Fibroblast of skin of right biceps (primary cell): Measurements from ENCODE around the gene PRR29.

Experiments
- DNase-seq: peaks from one replicate; pipeline ENCODE4 v3.0.0-alpha.2; 2013

The PRR29 gene

DNA sequence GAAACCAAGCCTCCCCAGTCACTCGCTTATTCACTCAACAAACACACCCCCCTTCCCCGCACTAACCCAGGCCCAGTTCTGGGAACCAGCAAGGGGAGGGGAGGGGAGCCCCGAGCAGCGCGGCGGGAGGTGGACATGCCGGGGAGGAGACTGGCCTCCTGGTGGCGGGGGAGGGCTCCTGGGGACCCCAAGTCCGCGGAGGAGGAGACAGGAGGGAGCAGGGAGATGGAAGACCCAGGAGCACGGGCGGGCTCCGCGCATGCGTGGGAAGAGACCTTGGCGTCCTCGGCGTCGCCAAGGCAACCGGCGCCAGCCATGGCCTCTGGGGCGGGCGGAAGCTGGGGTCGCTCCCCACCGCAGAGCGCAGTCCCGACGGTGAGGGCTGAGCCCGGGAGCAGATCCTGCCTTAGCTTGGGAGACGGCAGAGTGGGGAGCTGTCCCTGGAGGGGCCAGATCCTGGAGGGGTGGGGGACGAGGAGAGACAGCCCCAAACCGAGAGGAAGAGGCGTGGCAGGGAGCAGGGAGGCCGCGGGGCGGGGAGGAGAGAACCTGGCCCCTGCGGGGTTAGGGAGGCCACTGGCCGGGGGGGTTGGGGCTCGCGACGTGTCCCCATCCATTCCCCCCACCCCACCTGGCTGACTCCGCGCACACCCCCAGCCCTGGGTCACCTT is at the start of gene PRR29:
TSS of gene PRR29 (plus strand) at position 302 of the 671 bp plus-strand sequence. CDS start at position 316, 14 bp downstream.
- DNase-seq, result peak; percentile 54

DNA sequence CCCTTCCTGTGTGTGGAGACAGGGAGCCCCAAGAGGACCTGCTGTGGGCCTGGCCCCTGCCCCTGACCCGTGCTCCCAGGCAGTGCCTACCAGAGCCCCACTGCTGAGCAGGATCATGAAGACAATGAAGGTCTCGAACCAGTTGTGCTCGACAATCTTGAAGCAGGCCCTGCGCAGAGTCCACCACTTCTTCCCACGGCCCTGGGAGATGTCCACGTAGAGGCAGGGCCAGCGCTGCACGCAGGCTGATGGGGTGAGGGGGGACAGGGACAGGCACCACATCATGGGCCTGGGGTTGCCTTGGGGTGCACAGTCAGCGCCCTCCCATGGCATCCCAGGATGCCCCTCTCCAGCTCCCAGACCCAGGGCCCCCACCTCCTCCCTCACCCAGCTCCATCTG is 49.6 kb upstream of the PRR29 start:
- DNase-seq, result no peak

DNA sequence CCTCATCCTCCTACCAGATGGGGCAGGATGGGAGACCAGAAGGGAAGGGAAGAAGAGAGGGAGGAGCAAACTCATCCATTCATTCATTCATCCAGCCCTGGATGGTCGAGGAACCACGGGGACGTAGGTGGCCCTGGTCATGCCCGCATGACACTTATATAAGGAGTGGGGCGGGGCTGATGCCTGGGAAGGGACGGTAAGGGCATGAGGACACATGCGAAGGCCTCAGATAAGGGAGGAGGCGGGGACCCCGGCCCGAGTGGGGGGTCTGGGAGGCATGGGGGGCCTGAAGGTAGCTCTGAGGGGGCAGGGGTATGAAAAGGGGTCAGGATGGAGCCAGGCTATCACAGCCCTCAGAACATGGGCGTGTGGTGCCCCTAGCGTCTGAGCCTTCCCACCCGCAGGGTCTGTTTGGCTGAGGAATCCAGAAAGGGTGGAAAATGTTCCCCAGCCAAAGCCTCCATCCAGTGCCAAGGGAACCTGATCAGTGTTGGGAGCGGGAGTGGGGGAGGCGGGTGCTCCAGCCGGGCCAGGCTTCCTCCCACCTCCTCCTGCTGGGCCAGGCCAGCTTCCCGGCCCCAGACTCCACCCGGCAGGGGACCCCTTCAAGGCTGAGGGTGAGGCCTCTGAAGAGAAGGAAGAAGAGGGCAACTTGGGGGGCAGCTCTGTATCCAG is 48.4 kb upstream of the PRR29 start:
- DNase-seq, result no peak

DNA sequence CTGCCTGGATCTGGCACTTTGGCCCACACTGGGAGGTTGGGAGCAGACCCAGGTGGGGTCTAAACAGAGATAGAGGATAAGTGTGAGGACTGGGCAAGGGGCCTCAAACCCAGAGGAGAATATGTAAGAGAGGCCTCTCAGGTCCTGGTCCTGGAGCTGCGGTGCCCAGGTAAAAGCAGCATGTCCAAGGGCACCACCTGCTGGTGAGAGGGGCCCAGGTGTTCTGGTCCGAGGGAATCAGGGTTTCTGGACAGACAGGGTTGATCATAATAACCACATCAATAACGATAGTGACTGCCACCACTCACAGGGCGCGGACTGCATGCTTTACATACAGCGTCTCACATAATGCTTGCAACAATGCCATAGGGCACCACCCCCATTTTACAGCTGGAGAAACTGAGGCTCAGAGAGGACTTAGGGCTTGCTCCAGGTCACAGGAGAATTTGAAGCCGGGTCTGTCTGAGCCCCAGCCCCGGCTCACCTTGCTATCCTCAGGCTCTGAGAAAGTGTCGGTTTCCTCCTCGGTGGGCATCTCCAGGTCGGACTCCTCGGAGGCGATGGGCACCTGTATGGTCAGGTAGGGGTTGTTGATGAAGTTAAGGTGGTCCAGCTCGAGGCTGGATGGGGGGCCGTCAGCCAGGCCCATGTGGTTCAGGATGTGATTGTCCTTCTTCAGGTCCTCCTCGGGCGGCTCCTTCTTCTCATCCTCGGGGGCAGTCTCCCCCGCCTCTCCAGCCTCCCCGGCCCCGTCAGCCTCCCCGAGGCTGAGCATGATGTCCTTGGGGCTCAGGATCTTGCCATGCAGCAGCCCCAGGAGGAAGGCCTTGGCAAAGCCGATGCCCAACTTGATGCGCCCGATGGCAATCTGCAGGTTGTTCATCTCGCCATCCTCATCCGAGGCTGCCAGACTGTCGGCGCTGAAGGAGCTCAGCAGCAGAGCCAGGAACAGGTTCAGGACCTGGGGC is 46.9 kb upstream of the PRR29 start:
- no peak for DNase-seq

DNA sequence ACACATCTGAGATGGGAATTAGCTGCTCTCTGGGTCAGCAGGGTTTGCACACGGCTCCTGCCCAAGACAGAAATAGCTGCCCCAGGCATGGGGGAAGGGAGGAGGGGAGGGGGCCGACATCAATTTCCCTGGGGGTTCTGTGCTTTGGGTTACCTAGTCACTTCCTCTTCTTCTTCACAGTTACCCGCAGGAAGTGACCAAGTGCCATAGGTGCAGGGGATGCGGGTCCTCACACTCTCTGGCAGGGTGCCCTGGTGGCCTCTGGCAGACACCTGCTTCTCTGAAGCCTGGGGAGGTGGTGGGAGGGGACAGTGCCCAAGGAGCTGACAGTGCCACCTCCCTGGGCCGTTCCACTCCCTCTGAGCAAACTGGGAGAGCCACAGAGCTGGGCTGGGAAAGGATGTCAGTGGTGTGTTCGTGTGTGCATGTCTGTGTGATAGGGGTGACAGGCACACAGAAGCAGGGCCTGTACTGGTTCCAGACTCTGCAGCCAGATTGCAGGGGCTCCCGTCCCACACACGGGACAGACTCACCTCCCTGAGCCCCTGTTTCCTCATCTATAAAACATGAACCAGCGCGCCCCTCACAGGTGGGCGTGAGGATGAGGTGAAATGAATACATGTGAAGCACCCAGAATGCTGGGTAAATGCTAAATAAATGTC is 43.6 kb upstream of the PRR29 start:
- no peak for DNase-seq

DNA sequence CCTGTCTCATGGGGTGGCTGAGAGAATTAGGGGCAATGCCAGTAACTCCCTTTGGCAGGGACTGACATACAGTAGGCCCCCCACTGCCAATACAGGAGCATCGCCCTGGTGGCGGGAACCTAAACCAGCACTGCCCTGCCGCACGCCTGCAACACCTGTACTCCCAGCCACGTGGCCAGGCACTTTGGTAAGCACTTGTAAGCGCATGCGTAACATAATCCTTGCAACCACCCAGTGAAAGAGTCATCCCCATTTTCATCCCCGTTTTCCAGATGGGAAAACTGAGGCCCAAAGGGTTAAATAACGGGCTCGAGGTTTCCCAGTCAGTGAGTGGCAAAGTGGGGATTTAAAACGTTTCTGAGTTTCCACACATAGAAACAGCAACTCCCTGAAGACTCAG is 42.9 kb upstream of the PRR29 start:
- no peak for DNase-seq

DNA sequence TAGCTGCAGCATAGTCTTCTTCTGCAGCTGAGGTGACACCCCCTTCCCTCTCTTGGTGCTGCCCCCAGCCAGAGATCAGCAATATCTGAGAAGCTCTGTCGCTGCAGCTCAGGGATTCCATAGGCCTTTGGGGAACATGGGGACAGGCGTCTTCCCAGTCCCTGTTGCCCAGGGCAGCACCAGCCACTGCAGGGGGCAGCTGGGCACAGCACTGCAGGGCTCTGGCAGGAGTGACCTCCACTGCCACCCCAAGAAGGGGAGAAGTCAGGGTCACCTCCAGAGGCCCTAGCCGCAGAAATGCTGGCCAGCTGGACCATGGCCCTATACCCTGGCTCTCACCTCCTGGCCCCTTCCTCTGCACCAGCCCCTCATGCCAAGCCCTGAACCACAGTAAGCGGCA is 42.4 kb upstream of the PRR29 start:
- no peak for DNase-seq

DNA sequence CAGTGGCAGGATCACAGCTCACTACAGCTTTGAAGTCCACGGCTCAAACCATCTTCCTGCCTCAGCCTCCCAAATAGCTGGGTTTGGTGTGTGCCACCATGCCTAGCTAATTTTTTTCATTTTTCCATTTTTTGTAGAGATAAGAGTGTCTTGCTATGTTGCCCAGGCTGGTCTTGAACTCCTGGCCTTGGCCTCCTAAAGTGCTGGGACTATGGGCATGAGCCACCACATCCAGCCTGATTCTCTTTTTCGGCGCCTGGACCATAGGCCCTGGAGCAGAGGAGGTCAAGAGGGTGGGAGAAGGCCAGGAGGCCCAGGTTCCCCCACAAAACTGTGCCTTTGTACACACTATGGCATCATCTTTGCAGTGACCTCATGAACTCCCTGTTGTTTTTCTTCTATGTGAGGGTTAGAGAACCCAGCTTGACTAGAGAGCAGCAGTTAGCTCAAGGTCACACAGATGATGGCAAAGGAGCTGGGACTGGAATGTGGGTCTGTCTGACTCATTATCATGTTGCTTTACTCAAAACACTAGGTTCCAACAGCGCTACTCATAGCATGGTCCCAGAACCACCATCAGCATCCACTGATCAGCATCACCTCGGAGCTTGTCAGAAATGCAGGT is 41.7 kb upstream of the PRR29 start:
- DNase-seq, result peak; percentile 47

DNA sequence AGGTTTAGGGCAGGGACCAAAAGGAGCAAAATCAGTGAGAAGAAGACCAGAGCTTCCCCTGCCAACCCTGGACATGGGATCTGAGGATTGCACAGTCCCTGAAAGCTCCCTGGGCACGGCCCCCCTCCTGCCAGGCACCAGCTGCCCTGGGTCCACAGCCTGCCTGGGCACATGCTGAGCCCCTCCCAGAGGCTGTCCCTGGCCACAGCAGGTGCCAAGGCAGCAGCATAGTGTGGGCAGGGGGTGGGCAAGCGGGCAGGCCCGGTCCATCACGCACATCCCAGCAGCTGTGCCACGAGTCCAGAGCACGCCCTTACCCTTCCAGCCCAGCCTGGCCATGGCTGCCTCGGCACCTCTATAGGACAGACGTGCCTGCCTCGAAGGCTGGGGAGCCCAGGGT is 38.1 kb upstream of the PRR29 start:
- DNase-seq, result no peak

DNA sequence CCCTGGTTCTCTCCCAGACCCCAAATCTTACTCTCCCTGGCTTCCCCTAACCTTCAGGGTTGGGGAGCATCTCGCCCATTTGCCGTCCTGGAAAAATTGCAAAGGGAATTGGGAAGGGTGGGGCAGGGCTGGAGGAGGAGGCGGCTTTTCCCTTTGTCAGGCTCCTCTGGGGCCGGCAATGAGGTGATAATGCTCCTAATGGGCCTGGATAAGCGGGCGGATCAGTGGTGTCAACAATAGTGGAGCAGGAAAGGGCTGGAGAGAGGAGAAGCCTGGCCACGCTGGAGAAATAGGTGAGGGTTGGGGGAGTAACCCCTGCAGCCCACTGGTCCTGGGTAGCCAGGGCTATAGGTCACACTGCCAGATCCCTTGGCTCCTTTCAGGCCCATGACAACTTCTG is 37.7 kb upstream of the PRR29 start:
- no peak for DNase-seq

DNA sequence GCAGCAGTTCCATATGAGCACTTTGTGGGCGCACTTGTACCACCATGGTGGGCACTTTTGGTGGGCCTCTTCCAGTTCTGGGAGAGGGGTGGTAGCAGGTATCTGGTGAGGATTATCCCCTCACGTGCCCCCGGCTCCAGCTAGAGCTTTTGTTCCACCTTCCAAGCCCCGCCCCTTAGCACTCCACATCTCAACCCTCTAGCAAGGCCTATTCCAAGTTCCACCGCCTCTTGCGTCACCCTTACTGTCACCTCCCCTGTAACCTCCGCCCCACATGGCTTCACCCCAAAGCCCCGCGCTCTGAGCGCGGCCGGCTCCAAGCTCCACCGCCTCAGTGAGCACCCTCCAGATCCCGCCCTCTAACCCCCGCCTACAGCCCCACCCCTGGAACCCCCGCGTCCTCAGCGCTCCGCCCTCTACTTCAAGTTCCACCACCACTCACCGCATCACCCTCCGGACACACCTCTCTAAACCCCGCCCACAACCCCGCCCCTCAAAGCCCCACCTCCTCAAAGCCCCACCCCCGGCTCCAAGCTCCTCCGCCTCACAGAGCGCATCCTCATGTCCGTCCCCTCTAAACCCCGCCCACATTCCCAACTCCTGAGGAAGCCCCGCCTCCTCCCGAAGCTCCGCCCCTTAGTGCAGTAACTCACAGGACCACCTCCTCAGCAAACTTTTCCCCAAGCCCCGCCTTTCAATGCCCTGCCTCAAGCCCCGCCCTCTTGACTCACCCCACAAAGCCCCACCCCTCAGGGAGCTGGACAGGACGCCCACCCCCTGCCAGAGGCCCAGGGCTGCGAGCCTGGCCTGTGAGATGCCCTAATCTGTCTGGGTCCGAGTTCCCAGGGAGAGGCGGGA is 36.6 kb upstream of the PRR29 start:
- peak; percentile 73 for DNase-seq

DNA sequence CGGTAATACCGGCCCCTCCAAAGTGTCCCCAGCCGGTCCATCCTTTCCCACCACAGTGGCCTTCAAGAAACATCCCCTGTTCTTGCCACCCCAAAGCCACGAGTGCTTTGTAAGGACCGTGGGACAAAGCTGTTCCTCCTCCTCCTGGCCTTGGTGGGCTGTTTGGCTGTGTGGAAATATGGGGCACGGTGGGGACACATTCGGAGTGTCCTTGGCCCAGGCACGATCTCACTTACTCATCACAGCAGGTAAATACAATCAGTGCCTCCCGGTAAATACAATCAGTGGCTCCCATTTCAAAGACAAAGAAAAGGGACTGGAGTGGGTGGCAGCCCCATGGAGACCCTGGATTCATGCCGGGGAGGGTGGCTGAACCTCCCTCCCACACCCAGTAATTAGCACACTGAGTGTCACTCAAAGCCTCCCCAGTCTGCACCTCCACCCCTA is 35.8 kb upstream of the PRR29 start:
- no peak for DNase-seq

DNA sequence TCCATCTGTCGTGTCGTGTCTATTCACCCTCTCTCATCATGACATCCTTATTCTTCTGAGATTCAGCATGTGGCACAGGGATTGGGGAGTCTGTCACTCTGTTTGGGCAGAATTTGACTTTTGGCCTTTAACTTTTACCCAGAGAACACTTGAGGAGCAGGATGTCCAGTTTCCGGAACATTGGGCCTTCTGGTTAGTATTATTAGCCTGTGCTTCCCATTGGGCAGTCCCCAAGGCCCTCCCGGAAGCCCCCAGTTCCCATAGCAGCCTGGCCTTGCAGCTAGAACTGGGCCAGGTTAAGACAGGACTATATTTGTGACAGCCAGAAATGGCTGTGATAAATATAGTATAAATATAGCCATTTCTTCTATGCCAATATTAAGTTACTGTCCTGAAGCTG is 35.0 kb upstream of the PRR29 start:
- DNase-seq, result no peak

DNA sequence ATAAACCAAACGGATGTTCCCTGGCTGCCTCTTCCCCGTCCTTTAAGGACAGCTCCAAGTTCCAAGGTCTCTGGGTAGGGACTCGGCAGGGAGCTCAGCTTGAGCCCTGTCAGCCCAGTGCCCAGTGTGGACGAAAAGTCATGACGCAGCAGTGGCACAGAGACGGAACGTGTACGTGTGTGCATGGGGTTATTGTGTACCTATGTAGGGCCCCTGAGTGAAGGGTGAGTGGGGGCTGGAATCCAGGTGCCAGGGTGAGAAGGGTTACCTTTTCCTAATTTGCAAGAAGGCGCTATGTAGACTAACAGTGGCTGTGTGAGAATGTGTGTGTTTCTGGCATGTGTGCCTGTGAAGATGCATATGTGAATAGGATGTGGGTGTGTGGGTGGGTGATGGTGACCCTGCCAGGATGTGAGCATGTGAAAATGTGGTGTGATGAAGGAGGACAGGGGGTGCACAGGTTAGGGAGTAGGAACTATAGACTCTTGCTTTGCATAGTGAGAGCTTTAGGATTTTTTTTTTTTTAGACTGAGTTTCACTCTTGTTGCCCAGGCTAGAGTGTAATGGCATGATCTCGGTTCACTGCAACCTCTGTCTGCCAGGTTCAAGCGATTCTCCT is 31.4 kb upstream of the PRR29 start:
- DNase-seq, result no peak

DNA sequence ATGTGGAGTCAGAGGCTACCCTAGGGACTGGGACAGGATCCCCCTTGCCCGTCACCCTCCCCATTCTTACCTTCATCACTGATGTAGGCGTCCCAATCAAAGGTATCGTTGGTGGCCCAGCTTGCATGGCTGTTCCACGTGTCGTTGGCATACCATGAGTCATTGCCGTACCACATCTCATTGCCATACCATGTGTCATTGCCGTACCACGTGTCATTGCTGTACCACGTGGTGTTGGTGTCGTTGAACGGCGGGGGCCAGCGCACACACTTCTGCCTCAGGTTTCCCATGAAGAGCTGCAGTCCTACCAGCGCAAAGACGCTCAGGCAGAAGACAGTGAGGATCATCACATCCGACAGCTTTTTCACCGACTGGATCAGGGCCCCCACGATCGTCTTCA is 30.2 kb upstream of the PRR29 start:
- peak; percentile 17 for DNase-seq

DNA sequence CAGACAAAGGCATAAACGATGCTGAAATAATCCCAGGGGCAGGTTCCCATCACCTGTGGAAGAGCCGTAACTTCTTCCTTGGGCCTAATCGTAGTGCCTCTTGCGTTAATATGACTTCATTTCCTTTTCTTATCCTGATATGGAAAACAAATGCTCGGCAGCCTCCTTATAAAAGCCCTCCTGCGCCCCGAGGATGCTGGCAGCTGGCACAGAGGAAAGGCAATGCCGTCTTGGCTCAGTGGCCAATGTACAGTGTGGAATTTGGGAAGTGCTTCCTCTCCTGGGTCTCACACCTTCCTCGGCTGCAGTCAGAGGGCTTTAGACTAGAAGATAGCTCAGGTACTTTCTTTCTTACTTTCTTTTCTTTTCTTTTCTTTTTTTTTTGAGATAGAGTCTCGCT is 28.9 kb upstream of the PRR29 start:
- DNase-seq, result no peak

DNA sequence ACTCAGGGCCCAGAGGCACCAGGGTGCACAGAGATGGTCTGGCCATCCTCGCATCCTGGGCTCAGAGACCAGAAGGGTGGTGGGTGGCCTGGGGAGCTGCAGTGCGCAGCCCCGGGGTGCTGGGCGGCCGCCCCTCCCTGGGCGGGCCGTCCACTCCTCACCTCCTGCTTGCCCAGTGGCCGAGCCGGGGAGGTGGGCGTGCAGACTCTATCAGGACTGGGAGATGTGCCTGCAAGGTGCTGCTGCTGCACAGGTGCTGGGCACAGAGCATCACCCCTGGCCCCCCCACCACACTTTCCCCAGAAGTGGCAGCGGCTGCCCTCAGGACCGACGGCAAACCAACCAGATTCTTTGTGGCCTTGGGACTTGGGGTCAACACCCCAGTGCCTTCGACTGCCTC is 25.4 kb upstream of the PRR29 start, which contains the start of gene SCN4A:
TSS of gene SCN4A (minus strand) at position 123 of the 400 bp plus-strand sequence. CDS start at position 46, 77 bp downstream.
- DNase-seq, result no peak

DNA sequence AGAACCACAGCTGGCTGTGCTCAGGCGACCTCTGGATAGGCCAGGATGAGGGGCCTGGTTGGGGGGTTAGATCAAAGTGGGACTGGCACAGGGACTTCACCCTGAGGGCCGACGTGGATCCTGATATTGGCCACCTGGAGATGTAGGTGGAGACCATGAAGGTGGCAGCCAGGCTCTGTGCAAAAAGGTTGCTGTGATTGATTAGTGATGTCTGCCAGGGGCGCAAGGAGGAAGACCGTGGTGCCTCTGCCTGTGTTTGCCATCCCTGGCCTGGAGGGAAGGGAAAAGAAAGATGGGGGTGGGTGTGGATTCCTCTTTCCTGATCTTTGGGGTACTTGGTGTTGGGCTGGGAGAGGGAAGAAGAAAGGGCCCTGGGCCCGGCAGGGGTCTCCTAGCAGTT is 24.9 kb upstream of the PRR29 start:
- DNase-seq, result no peak

DNA sequence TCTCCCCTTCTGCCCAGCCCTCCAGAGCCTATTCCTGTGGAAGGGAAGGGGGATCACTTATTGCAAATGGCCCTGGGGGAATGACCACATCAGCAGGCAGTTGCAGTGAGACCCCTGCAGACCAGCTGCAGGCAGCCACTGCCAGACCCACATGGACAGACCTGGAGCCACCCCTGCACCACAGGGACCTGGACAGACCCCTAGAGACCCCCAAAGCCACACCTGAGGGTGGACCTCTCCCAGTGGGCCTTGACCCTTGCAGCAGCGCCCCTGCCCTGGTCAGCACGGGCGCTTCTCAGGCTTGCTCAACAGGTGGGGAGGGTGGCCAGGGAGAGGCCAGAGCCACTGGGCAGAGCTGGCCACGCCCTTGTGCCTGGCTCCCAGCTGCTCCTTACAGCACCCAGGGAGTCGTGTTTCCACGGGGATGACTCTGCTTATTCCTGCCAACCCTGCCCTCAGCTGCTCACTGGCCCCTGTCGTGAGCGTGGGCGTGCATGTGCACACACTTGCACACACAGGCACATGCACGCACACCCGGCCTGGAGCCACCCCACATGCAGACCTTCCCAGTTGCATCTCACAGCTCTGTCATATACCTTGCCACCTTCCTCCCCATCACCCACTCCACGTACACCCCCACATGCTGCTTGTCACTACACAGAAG is 24.1 kb upstream of the PRR29 start:
- DNase-seq, result no peak

DNA sequence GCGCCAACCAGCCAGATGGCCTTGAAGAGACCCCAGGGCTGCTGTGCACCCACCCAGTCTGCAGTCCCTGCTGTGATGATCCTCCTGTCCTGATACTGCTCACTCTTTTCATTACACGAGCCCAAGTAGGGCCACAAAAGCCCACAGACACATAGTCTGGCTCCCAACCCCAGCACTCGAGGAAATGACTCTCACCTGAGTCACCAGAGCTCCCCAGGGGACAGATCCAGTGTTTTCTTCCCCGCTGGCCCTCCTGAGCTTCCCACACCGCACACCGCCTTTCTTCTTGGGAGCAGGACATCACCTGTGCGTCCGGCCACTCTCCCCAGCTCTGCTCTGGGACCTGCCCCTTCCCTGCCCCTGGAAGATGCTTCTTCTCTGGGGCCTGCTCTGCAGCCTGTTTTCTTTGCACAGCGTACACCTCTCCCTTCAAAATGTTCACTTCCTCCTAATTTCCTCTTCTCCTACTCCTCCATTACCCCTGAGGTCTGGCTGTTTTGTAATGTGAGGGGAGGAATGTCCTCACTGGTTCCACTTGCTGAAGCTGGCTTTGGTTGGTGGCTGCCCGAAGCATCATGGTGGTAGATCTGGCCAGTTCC is 23.5 kb upstream of the PRR29 start:
- DNase-seq, result peak; percentile 76
